PFSK-1 (cell line): ENCODE data around the gene SMAD3.

ENCODE experiments used
- POLR2AphosphoS5 ChIP-seq: IDR thresholded peaks from 2 replicates; pipeline ENCODE4 v1.6.1; 2012; ENCODE audit warnings: low read depth, mild to moderate bottlenecking, control low read depth, low read length, moderate library complexity
- TAF1 ChIP-seq: IDR thresholded peaks from 2 replicates; pipeline ENCODE4 v1.6.1; 2012; ENCODE audit warnings: low read length, control low read depth, borderline replicate concordance; ENCODE audit not compliant: insufficient read depth

DNA sequence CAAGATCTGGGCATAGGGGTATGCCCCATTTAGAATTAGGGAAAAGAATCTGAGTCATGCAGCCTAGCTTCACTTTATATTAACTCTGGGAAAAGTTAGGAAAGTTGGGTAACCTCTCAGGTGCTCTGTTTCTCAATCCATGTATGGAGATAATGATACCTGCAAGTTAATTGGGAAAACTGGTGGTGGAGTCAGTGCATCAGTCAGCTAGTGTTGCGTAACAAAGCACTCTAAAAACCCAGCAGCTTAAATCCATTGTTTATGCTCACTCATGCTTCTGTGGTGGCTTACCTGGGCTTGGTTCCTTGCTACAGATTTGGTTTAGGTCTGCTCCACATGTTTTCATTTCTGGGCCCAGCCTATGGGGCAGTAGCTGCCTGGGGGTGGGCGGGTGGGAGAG lies 91.0 kb downstream of the SMAD3 start:
- TF ChIP-seq POLR2AphosphoS5 (no peak), TAF1 (no peak)
